GM21825 (cell line): ENCODE results near the gene OR10A7.
"Not testable (repeated sequence)": the region's sequence is repeated elsewhere in the genome, so short reads cannot be mapped to it uniquely, and the experiment has no call there.

Experiments
- ATAC-seq: cut with Tn5 transposase; IDR thresholded peaks from one replicate; pipeline ENCODE4 v1.9.1; 2021; ENCODE audit warnings: mild to moderate bottlenecking, moderate library complexity; ENCODE audit not compliant: unreplicated experiment

OR10A7 gene

GRCh38 chr12:55220725-55221124 lies at the start of gene OR10A7:
OR10A7 (plus strand) TSS chr12:55221025; CDS start chr12:55221025, 0 bp downstream.
- ATAC-seq, result no peak

GRCh38 chr12:55171445-55171844 lies 49.4 kb upstream of the OR10A7 start:
- ATAC-seq, result no peak

- not testable (repeated sequence) for ATAC-seq
These were observed 49.0 kb upstream of the OR10A7 start for GRCh38 chr12:55171846-55172245.

- ATAC-seq, result no peak
These were observed 48.1 kb upstream of the OR10A7 start for GRCh38 chr12:55172686-55173085.

GRCh38 chr12:55173456-55173855 lies 47.4 kb upstream of the OR10A7 start:
- no peak for ATAC-seq

GRCh38 chr12:55188573-55188972 lies 32.3 kb upstream of the OR10A7 start:
- ATAC-seq, result no peak

GRCh38 chr12:55188974-55189556 lies 31.8 kb upstream of the OR10A7 start:
- ATAC-seq, result peak; percentile 69

- no peak for ATAC-seq
These were observed 26.4 kb upstream of the OR10A7 start for GRCh38 chr12:55194382-55194781.

GRCh38 chr12:55226523-55226922 lies 5.7 kb downstream of the OR10A7 start:
- ATAC-seq, result no peak

GRCh38 chr12:55227643-55228042 lies 6.8 kb downstream of the OR10A7 start:
- ATAC-seq, result no peak

GRCh38 chr12:55244309-55244708 lies 23.5 kb downstream of the OR10A7 start, which contains the start of gene OR6C74:
OR6C74 (plus strand) TSS chr12:55244609; CDS start chr12:55247288, 2,679 bp downstream.
- ATAC-seq, result no peak

- ATAC-seq, result no peak
These were observed 25.3 kb downstream of the OR10A7 start for GRCh38 chr12:55246159-55246558.

GRCh38 chr12:55250944-55251343 lies 30.1 kb downstream of the OR10A7 start:
- ATAC-seq, result no peak

GRCh38 chr12:55253281-55253680 lies 32.5 kb downstream of the OR10A7 start:
- no peak for ATAC-seq

- no peak for ATAC-seq
These were observed 36.0 kb downstream of the OR10A7 start for GRCh38 chr12:55256831-55257230.

GRCh38 chr12:55258303-55258702 lies 37.5 kb downstream of the OR10A7 start:
- ATAC-seq, result no peak
